C1 segment of cervical spinal cord (tissue), 14 donors: ENCODE measurements around the gene PDE4D.
A peak's percentile ranks its signal among the peaks of the same experiment; 100 is the strongest.

Experiments used
- DNase-seq, 14 donors: peaks; one replicate each; lab custom pipeline; 2025; lab: John Stamatoyannopoulos, UW

The PDE4D gene

GRCh38 chr5:59521476-59521875, 372.1 kb downstream of the PDE4D start:
- no peak for DNase-seq

DNA sequence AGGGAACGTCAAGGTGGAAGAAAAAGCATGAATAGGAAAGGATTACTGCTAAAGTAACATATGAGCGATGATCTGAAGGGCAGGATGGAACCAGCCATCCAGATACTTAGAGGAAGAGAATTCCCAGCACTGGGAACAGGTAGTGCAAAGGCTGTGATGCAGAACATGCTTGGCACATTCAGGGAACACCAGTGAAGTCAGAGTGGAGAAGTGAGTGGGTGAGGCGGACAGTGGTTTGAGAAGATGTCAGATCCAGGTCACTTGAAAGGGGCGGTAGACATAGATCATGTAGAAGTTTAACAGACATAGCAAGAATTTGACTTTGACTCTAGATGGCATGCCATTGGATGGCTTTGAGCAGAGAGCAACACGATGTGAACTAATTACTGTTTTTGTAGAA, 374.2 kb downstream of the PDE4D start:
- no peak for DNase-seq

GRCh38 chr5:59517926-59518585, 375.5 kb downstream of the PDE4D start:
- DNase-seq, result no peak

GRCh38 chr5:59516161-59516560, 377.4 kb downstream of the PDE4D start:
- no peak for DNase-seq

DNA sequence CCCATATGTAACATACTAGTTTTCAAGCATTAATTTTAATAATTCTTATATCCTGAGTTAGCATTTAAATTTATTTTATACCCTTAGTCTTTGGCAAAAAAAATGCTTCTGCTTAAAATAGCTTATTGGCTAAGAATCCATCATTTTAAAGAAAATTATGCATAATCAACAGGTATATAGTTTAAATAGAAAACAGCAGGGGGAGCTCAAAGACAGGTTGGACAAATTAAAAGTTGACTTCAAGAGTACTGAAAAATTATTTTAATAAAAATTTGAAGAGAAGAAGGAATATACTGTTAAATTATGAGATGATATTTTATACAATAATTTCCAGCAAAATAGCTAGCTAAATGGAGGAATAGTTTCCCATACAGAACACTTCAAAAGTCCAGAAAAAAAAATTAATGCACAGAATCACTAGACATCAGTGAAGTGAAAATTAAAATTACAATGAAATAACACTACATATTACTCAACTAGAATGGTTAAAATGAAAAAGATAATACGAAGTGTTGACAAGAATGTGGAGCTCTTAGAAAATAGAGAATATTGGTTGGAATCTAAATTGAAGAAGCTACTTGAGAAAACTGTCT, 387.1 kb downstream of the PDE4D start:
- DNase-seq, result no peak

- no peak for DNase-seq
Measured at GRCh38 chr5:59504043-59504442, 389.5 kb downstream of the PDE4D start.

DNA sequence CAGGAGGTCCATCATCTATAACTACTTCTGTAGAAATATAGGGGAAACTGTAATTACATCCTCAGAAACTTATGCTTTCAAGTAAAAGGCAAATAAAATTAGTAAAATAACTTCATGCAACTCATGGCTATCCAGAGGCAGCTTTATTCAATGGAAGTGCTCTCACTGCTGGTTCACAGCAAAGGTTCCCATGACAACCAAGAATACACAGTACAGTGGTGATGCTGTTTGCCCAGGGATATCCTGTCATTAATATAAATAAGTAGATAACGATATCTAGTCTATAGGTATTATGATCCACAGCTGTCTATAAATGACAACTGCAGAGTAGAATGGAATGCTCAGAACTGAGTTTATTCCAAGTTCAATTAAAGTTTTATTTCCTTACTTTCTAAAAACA, 390.3 kb downstream of the PDE4D start:
- DNase-seq, result no peak

DNA sequence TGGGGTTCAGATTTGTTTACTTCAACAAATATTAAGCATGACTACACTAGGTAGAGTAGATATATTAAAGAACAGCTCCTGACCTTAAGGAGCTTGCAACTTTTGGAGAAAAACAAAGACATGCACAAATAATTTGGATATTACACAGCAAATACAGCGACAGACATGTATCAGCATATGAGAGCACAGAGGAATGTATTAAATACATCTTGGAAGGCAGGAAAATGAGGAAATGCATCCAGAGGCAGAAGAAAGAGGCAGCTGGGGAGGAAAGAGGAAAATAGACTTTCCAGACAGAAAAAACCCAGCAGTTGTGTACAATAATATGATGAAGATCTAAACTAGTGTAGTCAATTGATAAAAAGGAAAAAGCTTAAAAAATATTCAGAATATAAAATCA, 392.2 kb downstream of the PDE4D start:
- DNase-seq, result no peak

DNA sequence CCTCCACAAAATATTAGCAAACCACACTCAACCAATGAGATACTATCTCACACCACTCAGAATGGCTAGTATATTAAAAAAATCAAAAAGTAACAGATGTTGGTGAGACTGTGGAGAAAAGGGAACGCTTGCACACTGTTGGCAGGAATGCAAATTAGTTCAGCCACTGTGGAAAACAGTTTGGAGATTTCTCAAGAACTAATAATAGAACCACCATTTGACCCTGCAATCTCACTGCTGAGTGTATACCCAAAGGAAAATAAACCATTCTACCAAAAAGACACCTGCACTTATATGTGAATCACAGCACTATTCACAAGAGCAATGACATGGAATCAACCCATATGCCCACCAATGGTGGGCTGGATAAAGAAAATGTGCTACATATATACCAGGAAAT, 393.5 kb downstream of the PDE4D start:
- DNase-seq, result no peak

DNA sequence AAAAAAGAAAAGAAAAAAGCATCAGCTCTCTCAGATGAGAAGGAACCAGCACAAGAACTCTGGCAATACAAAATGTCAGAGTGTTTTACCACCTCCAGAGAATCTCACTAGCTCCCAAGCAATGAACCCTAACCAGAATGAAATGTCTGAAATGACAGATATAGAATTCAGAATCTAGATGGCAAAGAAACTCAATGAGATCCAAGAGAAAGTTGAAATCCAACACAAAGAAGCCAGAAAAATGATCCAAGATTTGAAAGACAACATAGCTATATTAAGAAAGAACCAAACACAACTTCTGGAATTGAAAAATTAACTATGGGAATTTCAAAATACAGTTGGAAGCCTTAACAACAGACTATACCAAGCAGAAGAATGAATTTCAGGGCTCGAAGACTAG, 396.3 kb downstream of the PDE4D start:
- DNase-seq, result no peak

- DNase-seq, result no peak
Measured at GRCh38 chr5:59496524-59497134, 396.9 kb downstream of the PDE4D start.

GRCh38 chr5:59491945-59492344, 401.6 kb downstream of the PDE4D start:
- no peak for DNase-seq

DNA sequence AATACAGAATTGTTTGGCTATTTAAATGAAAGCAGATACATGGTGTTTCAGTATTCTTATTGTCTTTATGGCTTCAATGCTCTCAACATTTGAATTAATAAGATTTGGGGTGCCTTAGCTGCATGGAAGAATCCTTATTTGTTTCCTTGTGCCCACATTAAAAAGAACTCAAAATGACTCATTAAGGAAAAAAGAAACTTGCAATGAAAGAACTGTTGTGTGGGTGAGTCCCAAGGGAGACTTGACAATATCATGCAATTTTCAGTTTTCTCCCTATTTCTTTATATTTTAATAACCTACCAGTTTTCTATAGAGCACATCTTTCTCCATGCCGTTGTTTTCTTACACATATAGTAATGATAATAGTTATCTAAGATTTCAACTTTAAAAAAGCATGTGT, 404.0 kb downstream of the PDE4D start:
- DNase-seq, result no peak

DNA sequence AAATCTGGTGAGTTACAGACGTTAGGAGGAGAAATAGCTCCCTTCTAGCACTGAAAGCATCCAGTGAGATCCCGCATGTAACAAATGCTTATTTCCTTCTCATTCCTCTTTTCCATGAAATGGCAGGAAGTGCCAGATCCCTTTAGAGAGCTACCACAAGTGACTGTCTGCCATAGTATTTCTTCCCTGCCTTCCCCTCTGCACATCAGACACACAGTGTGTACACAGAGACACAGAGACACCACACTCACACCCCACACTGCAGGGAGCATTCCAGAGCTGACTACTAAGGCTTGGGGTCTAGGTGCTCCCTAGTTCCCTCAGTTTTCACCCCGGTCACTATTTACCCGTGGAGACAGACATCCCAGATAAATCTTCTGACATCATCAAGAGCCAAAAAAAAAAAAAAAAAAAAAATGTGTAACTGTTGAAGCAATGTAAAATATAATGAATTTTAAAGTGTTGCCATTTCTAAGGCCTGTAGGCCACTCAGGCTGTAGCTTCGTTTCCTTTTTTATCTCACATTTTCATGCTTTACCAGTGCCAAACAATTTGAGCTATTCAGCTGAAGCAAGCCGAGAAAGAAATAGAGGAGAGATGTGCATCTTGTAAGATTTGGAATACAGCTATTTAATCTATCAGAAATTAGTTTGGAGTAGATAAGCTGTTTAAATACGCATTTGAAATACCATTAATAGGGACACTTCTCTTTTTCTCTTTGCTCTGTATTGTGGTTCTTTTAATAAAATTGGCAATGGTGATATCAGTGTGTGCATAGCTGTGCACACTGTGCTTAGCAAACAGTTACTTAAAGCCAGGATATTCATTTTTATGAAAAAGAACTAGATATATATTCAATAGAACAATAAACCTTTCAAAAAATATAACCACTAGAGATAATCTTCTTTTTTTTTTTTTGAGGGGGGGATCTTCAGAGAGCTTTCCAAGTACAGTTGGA, 405.5 kb downstream of the PDE4D start:
- peak in 1 of 14 donors; percentile 30 for DNase-seq

GRCh38 chr5:59487068-59487686, 406.3 kb downstream of the PDE4D start:
- no peak for DNase-seq

DNA sequence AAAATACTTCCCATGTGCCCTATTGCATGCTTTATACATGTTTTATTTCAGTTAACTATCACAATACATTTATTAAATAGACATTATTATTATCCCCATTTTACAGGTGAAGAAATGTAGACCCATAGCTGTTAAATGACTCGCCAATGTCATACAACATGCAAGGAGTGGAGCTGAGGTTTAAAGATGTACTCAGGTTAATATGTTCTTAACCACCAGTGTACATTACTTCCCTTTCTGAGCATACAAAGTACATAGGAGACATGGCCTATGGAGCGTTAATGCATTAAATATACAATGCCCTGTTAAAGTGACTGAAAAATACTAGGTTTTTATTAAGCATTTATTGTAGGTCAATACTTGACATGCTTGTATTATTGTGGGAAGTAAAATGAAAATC, 407.0 kb downstream of the PDE4D start:
- no peak for DNase-seq

DNA sequence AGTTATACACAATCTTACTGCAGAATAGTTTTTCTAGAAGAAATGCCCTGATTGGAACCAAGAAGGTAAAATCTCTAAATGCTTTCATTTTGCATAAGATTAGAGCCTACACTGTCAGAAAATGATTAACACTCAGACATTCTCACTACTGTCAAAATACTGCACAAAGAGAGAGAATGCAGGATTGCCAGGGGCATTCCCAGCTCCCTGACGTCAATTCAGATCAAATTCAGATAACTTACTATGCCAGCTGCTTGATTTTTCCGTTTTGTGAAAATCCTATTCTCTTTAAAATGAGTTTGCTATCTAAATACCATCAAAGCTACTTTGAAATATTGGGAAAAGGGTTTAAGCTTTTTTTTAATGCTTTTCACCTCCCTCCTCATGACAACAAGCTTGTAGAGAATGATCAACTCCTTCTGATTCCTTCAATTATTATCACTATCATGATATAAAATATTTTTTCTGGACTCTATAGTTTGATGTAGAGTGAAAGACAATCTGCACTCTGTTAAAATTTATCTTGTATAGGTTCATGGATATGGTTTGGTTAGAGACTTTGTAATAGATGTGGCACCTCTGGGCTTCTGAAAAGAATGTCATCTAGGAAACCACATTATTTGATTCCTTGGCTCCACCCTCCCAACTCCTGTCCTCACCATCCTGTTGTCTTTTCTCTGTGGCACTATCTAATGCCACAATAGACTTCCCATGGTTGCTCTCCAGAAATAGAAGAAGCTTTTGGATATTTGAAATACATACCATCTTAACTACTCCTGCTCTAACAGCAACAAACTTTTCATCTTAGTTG, 407.7 kb downstream of the PDE4D start:
- DNase-seq, result no peak

DNA sequence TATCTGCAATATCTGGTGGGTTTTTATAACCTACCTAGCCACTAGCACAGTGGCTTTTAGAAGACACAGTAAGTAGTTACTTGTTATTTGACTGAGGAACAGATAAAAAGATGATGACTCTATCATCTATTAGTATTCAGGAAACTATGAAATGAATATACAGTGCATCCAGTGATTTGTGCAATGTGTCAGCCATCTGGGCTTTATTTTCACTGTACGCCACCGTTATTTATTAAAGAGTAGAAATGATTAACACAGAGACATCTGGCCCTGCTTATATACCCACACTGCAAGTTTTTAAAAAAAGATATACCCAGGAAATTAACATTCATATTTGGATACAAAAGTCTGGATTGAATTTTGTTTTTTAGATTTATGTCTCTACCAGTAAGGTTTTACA, 408.4 kb downstream of the PDE4D start:
- no peak for DNase-seq

- no peak for DNase-seq
Measured at GRCh38 chr5:59484618-59485017, 408.9 kb downstream of the PDE4D start.

GRCh38 chr5:59483971-59484472, 409.5 kb downstream of the PDE4D start:
- DNase-seq, result no peak

- DNase-seq, result no peak
Measured at GRCh38 chr5:59479086-59479485, 414.4 kb downstream of the PDE4D start.
